SK-N-MC (cell line): Measurements from ENCODE around the gene IFT81.

Experiments
- EZH2 ChIP-seq: fragments of 200-600 bp; sonication (generic); IDR thresholded peaks from one replicate; pipeline ENCODE4 v1.6.1; 2017; ENCODE audit warnings: antibody characterized with exemption
- FOXP2 ChIP-seq: optimal IDR thresholded peaks from 2 replicates; pipeline ENCODE3; 2011; ENCODE audit warnings: mild to moderate bottlenecking, moderate library complexity; ENCODE audit not compliant: insufficient read depth; ENCODE audit errors: extremely low read length, control extremely low read depth
- POLR2AphosphoS5 ChIP-seq: IDR thresholded peaks from 2 replicates; pipeline ENCODE4 v1.6.1; 2012; ENCODE audit warnings: mild to moderate bottlenecking, low read depth, low read length, borderline replicate concordance

- no peak for TF ChIP-seq EZH2
- no peak for TF ChIP-seq POLR2AphosphoS5
- no peak for TF ChIP-seq FOXP2
Measured at GRCh38 chr12:110104188-110105094, 19.7 kb upstream of the IFT81 start.
